GM19023 (cell line): ENCODE results near the gene DDX51.
"Not testable (repeated sequence)": the region's sequence is repeated elsewhere in the genome, so short reads cannot be mapped to it uniquely, and the experiment has no call there.

Experiments used
- ATAC-seq: cut with Tn5 transposase; IDR thresholded peaks from one replicate; pipeline ENCODE4 v1.9.1; 2021; ENCODE audit warnings: mild to moderate bottlenecking, moderate library complexity; ENCODE audit not compliant: unreplicated experiment

DDX51 gene

GRCh38 chr12:132123970-132124765, 20.0 kb downstream of the DDX51 start:
- no peak for ATAC-seq

- ATAC-seq, result no peak
Observed at GRCh38 chr12:132121283-132121682, 22.8 kb downstream of the DDX51 start.

- ATAC-seq, result no peak
Observed at GRCh38 chr12:132118876-132119275, 25.2 kb downstream of the DDX51 start.

- ATAC-seq, result no peak
Observed at GRCh38 chr12:132117558-132117875, 26.6 kb downstream of the DDX51 start.

GRCh38 chr12:132116709-132117557, 27.2 kb downstream of the DDX51 start:
- ATAC-seq, result no peak

- ATAC-seq, result no peak
Observed at GRCh38 chr12:132115500-132115899, 28.6 kb downstream of the DDX51 start.

GRCh38 chr12:132114667-132115066, 29.5 kb downstream of the DDX51 start:
- no peak for ATAC-seq

- no peak for ATAC-seq
Observed at GRCh38 chr12:132111654-132112304, 32.3 kb downstream of the DDX51 start.

- no peak for ATAC-seq
Observed at GRCh38 chr12:132110677-132111076, 33.4 kb downstream of the DDX51 start.

- no peak for ATAC-seq
Observed at GRCh38 chr12:132109741-132110140, 34.4 kb downstream of the DDX51 start.

- ATAC-seq, result no peak
Observed at GRCh38 chr12:132108211-132108832, 35.8 kb downstream of the DDX51 start.

GRCh38 chr12:132106921-132107320, 37.2 kb downstream of the DDX51 start:
- no peak for ATAC-seq

GRCh38 chr12:132105467-132105866, 38.7 kb downstream of the DDX51 start:
- ATAC-seq, result no peak

- ATAC-seq, result no peak
Observed at GRCh38 chr12:132103542-132104308, 40.4 kb downstream of the DDX51 start.

- not testable (repeated sequence) for ATAC-seq
Observed at GRCh38 chr12:132103072-132103471, 41.0 kb downstream of the DDX51 start.

GRCh38 chr12:132102297-132102696, 41.8 kb downstream of the DDX51 start:
- ATAC-seq, result no peak

GRCh38 chr12:132100306-132101065, 43.6 kb downstream of the DDX51 start:
- ATAC-seq, result no peak

GRCh38 chr12:132099739-132100138, 44.4 kb downstream of the DDX51 start:
- no peak for ATAC-seq

GRCh38 chr12:132095520-132096409, 48.4 kb downstream of the DDX51 start:
- ATAC-seq, result no peak
